DND-41 (cell line): ENCODE measurements around the gene PDC.

ENCODE experiments used
- ATAC-seq: fragments of 200-7000 bp; cut with Tn5 transposase; 3 replicates; pipeline ENCODE4 v1.9.1; 2021; ENCODE audit warnings: low read depth; ENCODE audit not compliant: insufficient read depth
- DNase-seq: peaks from one replicate; pipeline ENCODE4 v3.0.0-alpha.2; 2020
- H2AFZ ChIP-seq: 2 replicates; pipeline ENCODE4 v1.6.0; 2012; ENCODE audit warnings: low read depth, low read length
- H3K27ac ChIP-seq: 2 replicates; pipeline ENCODE4 v1.5.1; 2012; ENCODE audit warnings: low read length, inconsistent platforms
- H3K27me3 ChIP-seq: fragments of 200-600 bp; sonication (generic); 2 replicates; pipeline ENCODE4 v1.6.0; 2012; ENCODE audit warnings: low read length, mild to moderate bottlenecking, inconsistent platforms; ENCODE audit not compliant: insufficient read depth, poor library complexity
- H3K36me3 ChIP-seq: 2 replicates; pipeline ENCODE4 v1.5.1; 2012; ENCODE audit warnings: low read length, inconsistent platforms; ENCODE audit not compliant: insufficient read depth
- H3K4me1 ChIP-seq: 2 replicates; pipeline ENCODE4 v1.5.1; 2012; ENCODE audit warnings: mild to moderate bottlenecking, low read length; ENCODE audit not compliant: insufficient read depth
- H3K4me2 ChIP-seq: 2 replicates; pipeline ENCODE4 v1.6.0; 2012; ENCODE audit warnings: mild to moderate bottlenecking, moderate library complexity, low read length, inconsistent platforms; ENCODE audit not compliant: insufficient read depth
- H3K4me3 ChIP-seq, 2 experiments: fragments of 200-600 bp in 1 of 2; shearing (Covaris generic) in 1 of 2; 2 replicates each; pipeline ENCODE4 v1.5.1; 2012 to 2016; ENCODE audit warnings: inconsistent platforms in 2 of 2, low read length in 2 of 2, mild to moderate bottlenecking in 2 of 2, low read depth in 1 of 2, moderate library complexity in 1 of 2
- H3K79me2 ChIP-seq: 2 replicates; pipeline ENCODE4 v1.6.0; 2012; ENCODE audit warnings: low read length, inconsistent platforms; ENCODE audit not compliant: insufficient read depth
- H3K9ac ChIP-seq: 2 replicates; pipeline ENCODE4 v1.6.0; 2012; ENCODE audit warnings: low read depth, mild to moderate bottlenecking, inconsistent platforms, low read length, moderate library complexity
- H3K9me3 ChIP-seq: 2 replicates; pipeline ENCODE4 v1.5.1; 2012; ENCODE audit warnings: low read length, moderate library complexity, mild to moderate bottlenecking, inconsistent platforms; ENCODE audit not compliant: insufficient read depth, severe bottlenecking
- H4K20me1 ChIP-seq: 2 replicates; pipeline ENCODE4 v1.6.0; 2012; ENCODE audit warnings: low read length; ENCODE audit not compliant: insufficient read depth
- CTCF ChIP-seq: IDR thresholded peaks from 2 replicates; pipeline ENCODE4 v1.5.1; 2012; ENCODE audit warnings: borderline replicate concordance, low read length, moderate library complexity, mild to moderate bottlenecking; ENCODE audit not compliant: poor library complexity, severe bottlenecking; ENCODE audit errors: extremely low read depth
- EZH2 ChIP-seq: IDR thresholded peaks from 3 replicates; pipeline ENCODE4 v1.6.1; 2012; ENCODE audit warnings: borderline replicate concordance, low read depth, mild to moderate bottlenecking, moderate library complexity, low read length, inconsistent platforms; ENCODE audit not compliant: severe bottlenecking

PDC gene

DNA sequence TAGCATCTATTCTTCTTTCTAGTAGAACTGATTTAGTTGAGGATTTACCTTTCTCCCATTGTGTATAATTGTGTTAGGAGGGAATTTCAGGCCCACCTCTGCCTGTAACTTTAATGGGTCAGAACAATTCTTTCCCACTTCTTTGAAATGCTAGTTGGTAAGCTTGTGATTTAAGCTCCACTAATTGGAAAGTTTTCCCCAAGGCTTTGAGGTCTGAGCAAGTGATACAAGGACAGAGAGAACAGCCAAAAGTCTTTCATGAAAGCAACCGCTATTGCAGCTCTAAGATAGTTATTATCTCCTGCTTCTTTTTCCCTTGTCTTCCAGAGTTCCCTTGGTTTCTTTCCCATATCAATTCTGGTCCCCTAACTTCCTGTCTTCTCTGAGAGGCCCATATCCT is 38.7 kb upstream of the PDC start:
- Histone ChIP-seq H3K27ac (no peak overlapping the region), H3K4me3 (no peak overlapping the region), H3K4me2 (no peak overlapping the region), H3K9me3 (no peaks in the 10 kb centered on the region), H3K4me1 (no peaks in the 10 kb centered on the region), H3K36me3 (no peaks in the 10 kb centered on the region), H2AFZ (no peak overlapping the region), H3K27me3 (no peaks in the 10 kb centered on the region), H3K79me2 (no peaks in the 10 kb centered on the region), H3K9ac (no peak overlapping the region), H4K20me1 (no peaks in the 10 kb centered on the region)
- ATAC-seq (no peak), DNase-seq (no peak)
- TF ChIP-seq CTCF = no peak
- TF ChIP-seq EZH2 = no peak

- Histone ChIP-seq H3K36me3 (no peaks in the 10 kb centered on the region), H4K20me1 (no peaks in the 10 kb centered on the region), H3K9me3 (no peaks in the 10 kb centered on the region), H3K27ac (no peak overlapping the region), H3K4me1 (no peaks in the 10 kb centered on the region), H3K4me2 (no peak overlapping the region), H2AFZ (no peak overlapping the region), H3K9ac (no peak overlapping the region), H3K79me2 (no peaks in the 10 kb centered on the region), H3K27me3 (no peaks in the 10 kb centered on the region), H3K4me3 (no peak overlapping the region)
- ATAC-seq = no peak
- no peak for TF ChIP-seq EZH2
- no peak for TF ChIP-seq CTCF
- no peak for DNase-seq
Measured at GRCh38 chr1:186498695-186499389, 37.9 kb upstream of the PDC start.

- Histone ChIP-seq H3K36me3 (no peaks in the 10 kb centered on the region), H3K9me3 (no peaks in the 10 kb centered on the region), H2AFZ (no peak overlapping the region), H3K27ac (no peak overlapping the region), H3K4me2 (no peak overlapping the region), H3K4me1 (no peaks in the 10 kb centered on the region), H4K20me1 (no peaks in the 10 kb centered on the region), H3K4me3 (no peak overlapping the region), H3K27me3 (no peaks in the 10 kb centered on the region), H3K79me2 (no peaks in the 10 kb centered on the region), H3K9ac (no peak overlapping the region)
- no peak for DNase-seq
- TF ChIP-seq EZH2 = no peak
- no peak for TF ChIP-seq CTCF
- no peak for ATAC-seq
Measured at GRCh38 chr1:186498071-186498470, 37.2 kb upstream of the PDC start.

- Histone ChIP-seq H3K9me3 (no peaks in the 10 kb centered on the region), H3K4me2 (no peak overlapping the region), H3K79me2 (no peaks in the 10 kb centered on the region), H3K4me3 (no peak overlapping the region), H3K9ac (no peak overlapping the region), H3K27me3 (no peaks in the 10 kb centered on the region), H3K4me1 (no peaks in the 10 kb centered on the region), H4K20me1 (no peaks in the 10 kb centered on the region), H3K36me3 (no peaks in the 10 kb centered on the region), H2AFZ (no peak overlapping the region), H3K27ac (no peak overlapping the region)
- no peak for ATAC-seq
- no peak for DNase-seq
- TF ChIP-seq CTCF (no peak), EZH2 (no peak)
Measured at GRCh38 chr1:186497651-186498050, 36.7 kb upstream of the PDC start.
